Neural crest cell (in vitro differentiated cells): ENCODE measurements around the gene UVRAG. TPM values are rescaled to one million over a fixed set of nuclear protein-coding genes. Genes with fewer than 3 reads are reported as not detected.

Experiments
- DNase-seq: peaks from one replicate; pipeline ENCODE4 v3.0.0; 2021; ENCODE audit warnings: low read depth, mixed read lengths, low spot score
- H3K27ac Mint-ChIP-seq: one replicate; pipeline ENCODE4 v1.8.0; 2021; ENCODE audit warnings: mild to moderate bottlenecking, mixed read lengths; ENCODE audit not compliant: unreplicated experiment
- H3K27me3 Mint-ChIP-seq: 2 replicates; pipeline ENCODE4 v1.8.0; 2021; ENCODE audit warnings: low read depth, mild to moderate bottlenecking, mixed read lengths
- H3K36me3 Mint-ChIP-seq: 2 replicates; pipeline ENCODE4 v1.8.0; 2021; ENCODE audit warnings: low read depth, mild to moderate bottlenecking, mixed read lengths
- H3K4me1 Mint-ChIP-seq: 2 replicates; pipeline ENCODE4 v1.8.0; 2021; ENCODE audit warnings: mixed read lengths
- H3K4me3 Mint-ChIP-seq: one replicate; pipeline ENCODE4 v1.8.0; 2021; ENCODE audit warnings: mild to moderate bottlenecking, mixed read lengths
- H3K9me3 Mint-ChIP-seq: 2 replicates; pipeline ENCODE4 v1.8.0; 2021; ENCODE audit warnings: mixed read lengths
- CTCF ChIP-seq: fragments of 200-600 bp; sonication (generic); conservative IDR thresholded peaks from 2 replicates; pipeline ENCODE4 v1.5.0; 2021; ENCODE audit warnings: antibody characterized with exemption, mild to moderate bottlenecking
- total RNA-seq: library from RNA; stranded (reverse); gene quantifications from 2 replicates; pipeline ENCODE4 v1.2.1, GENCODE V29; 2021

UVRAG gene
- total RNA-seq, 1 donor from 2014 or later: 29.0 TPM

- DNase-seq: no peak
- Mint-ChIP-seq H3K4me1 (no peaks in the 10 kb centered on the region), H3K36me3 (peaks cover 3% of the 10 kb centered on the region), H3K27me3 (no peaks in the 10 kb centered on the region), H3K27ac (no peak overlapping the region), H3K9me3 (no peaks in the 10 kb centered on the region), H3K4me3 (no peak overlapping the region)
- no peak for TF ChIP-seq CTCF
These were observed 73.4 kb downstream of the UVRAG start for GRCh38 chr11:75888416-75888815.

DNA sequence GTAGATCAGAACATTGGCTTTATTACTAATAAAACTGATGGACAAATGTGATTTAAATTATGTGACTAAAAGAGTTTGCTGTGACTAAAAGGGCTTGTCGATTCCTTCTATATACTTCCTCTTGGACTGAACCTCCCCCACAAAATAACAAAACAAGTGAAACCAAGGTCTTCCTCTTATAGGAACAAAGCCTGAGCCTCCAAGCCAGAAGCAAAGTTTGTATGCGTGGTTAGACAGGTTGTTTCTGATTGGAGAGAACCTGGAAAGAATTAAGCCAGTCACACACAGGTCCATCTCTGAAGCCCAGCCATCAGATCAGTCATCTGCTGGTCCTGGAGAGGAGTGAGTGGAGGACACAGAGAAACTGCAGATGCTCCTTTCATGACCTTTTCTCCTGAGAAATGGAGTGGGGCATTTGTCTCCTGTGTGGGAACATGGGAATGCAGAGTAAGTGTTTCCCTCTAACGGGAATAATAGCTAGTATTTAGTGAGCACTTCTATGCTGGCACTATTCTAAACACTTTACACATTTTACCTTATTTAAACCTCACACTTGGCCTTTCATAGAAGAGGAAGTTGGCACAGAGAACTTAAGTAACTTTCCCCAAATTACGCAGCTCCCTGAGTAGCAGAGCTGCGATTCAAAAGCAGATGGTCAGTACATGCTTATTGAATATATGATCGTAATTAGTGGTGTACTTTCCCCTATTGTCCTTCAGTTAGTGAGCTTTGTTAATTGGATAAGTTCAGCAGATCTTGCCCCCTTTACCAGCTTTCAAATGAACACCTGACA is 77.1 kb downstream of the UVRAG start:
- H3K27ac Mint-ChIP-seq: peak overlapping the region; percentile 21
- no peak for DNase-seq
- H3K9me3 Mint-ChIP-seq: no peaks in the 10 kb centered on the region
- H3K4me1 Mint-ChIP-seq: peaks cover 5% of the 10 kb centered on the region
- H3K27me3 Mint-ChIP-seq: no peaks in the 10 kb centered on the region
- no peak for TF ChIP-seq CTCF
- no peaks in the 10 kb centered on the region for H3K36me3 Mint-ChIP-seq
- H3K4me3 Mint-ChIP-seq: no peak overlapping the region

DNA sequence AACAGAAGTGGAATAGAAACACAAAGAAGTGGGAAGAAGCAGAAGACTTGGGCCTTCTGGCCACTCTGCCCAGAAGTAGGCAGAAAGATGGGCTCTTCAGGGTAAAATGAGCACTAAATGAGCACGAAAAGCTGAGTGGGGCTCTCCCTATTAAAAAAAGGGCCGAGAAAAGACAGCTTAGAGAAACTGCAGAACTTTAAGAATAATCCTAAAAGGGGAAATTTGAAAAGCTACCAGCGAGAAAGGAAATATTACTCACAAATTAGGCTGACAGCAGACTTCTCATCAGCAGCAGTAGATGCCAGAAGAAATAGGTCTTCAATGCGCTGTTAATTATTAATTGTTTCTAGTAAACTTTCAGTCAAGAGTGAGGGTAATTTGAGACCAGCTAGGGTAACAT is 78.2 kb downstream of the UVRAG start:
- Mint-ChIP-seq H3K4me1 (peaks cover 5% of the 10 kb centered on the region), H3K9me3 (no peaks in the 10 kb centered on the region), H3K27me3 (no peaks in the 10 kb centered on the region), H3K4me3 (no peak overlapping the region), H3K27ac (no peak overlapping the region), H3K36me3 (no peaks in the 10 kb centered on the region)
- no peak for DNase-seq
- no peak for TF ChIP-seq CTCF

GRCh38 chr11:75894036-75894585 is 79.1 kb downstream of the UVRAG start:
- no peak overlapping the region for H3K27ac Mint-ChIP-seq
- H3K27me3 Mint-ChIP-seq: no peaks in the 10 kb centered on the region
- no peaks in the 10 kb centered on the region for H3K36me3 Mint-ChIP-seq
- H3K4me1 Mint-ChIP-seq: peaks cover 5% of the 10 kb centered on the region
- no peak overlapping the region for H3K4me3 Mint-ChIP-seq
- no peak for TF ChIP-seq CTCF
- no peak for DNase-seq
- no peaks in the 10 kb centered on the region for H3K9me3 Mint-ChIP-seq

GRCh38 chr11:75896843-75897419 is 81.9 kb downstream of the UVRAG start:
- H3K27me3 Mint-ChIP-seq: no peaks in the 10 kb centered on the region
- peaks cover 5% of the 10 kb centered on the region for H3K4me1 Mint-ChIP-seq
- DNase-seq: no peak
- H3K27ac Mint-ChIP-seq: no peak overlapping the region
- TF ChIP-seq CTCF: peak; percentile 88
- H3K36me3 Mint-ChIP-seq: no peaks in the 10 kb centered on the region
- H3K9me3 Mint-ChIP-seq: no peaks in the 10 kb centered on the region
- no peak overlapping the region for H3K4me3 Mint-ChIP-seq
